Glomerular visceral epithelial cell (primary cell): ENCODE results near the gene DCP2.
A peak's percentile ranks its signal among the peaks of the same experiment; 100 is the strongest.

Experiments
- DNase-seq: peaks from one replicate; pipeline ENCODE4 v3.0.0-alpha.2; 2016; ENCODE audit errors: extremely low spot score

DCP2 gene

DNA sequence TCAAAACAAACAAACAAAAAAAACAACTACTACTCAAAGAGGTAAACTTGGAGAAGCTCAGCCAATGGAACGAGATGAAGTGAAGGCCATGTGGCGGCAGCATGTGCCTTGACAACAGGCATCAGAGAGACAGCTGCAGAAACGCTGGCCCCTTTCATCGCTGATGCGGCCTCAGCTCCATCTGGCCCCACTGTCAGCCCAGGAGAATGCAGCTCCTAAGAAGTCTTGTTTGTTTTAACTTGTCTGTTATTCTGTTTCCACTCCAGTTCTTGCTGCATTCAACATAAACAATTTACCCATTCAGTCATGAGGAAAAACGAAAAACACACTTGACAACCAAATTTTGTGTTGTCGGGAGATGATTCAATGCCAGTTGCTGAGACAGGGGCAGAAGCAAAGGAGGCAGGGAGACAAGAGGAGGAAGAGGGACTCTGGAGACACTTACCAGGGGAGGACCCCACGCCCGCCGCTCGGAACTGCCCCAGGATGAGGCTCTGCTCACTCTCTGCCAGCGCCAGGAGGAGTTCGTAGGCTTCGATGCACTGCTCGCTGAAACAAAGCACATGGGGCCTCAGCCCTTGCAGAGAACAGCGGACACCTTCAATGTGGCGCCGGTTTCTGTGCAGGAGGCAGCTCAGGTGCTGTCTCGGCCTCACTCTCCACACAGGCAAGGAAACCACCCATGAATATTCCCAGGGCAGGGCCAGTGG, 91.2 kb downstream of the DCP2 start:
- no peak for DNase-seq

- peak; percentile 57 for DNase-seq
These were observed 92.0 kb downstream of the DCP2 start for GRCh38 chr5:113068559-113068958.
